ENCODE results near the gene PADI4.

The PADI4 gene

DNA sequence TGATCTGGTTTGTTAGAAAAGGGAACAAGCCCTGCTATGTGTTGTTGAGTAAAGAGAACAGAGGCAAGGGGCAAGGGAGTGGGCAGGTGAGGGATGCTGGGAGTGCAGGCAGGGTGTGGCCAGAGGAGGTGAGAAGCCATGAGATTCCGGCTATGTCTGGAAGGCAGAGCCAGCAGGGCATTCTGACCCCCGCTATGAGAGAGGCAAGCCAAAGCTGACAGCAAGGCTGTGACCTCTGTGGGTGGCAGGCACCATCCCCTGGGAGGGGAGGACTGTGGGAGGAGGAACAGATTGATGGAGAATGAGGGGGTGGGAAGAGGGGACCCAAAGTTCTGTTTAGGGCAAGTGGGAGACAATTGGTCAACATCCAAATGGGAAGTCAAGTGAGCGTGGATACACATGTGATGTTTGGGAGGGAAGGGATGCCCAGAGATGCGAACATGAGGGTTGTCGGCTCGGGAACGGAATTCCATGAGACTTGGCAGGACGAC is 44.5 kb downstream of the PADI4 start:
- DNase-seq: no peak

DNA sequence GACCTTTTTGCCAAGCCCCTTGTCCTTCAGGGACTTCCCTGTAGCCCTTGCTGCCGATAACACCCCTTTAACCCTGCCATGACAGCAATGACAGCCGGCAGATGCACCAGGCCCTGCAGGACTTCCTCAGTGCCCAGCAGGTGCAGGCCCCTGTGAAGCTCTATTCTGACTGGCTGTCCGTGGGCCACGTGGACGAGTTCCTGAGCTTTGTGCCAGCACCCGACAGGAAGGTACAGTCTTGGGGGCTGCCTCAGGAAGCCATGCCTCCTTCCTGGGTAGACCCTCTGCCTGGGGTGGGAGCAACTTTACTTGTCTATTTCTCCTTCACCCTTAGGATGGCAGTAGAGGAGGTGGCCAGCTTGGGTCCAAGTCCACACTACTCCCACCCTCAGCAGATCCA is 47.9 kb downstream of the PADI4 start:
- DNase-seq: no peak

DNA sequence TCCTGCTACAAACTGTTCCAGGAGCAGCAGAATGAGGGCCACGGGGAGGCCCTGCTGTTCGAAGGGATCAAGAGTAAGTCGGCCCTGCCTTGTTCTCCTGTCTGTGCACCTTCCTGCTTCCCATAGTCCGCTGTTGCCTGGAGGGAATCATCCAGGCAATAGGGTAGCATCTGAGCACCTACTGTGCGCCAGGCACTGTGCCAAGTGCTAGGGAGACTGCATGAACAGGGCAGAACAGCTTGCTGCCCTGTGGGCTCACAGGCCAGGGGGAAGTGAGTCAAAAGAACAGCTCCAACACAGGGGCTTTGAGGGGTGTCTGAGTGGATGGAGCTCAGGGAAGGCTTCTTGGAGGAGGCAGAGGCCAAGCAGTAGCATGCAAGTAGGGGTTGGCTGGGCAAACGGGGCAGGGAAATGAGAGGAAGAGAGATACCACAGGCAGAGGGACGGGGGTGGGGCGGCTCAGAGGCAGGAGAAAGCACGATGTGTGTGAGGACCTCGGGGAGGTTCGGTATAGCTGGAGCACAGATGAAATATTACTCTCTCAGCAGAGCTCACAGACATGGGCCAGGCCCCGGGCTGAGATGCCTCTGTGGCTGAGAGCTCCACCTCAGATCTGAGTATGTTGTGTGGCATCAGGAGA is 48.5 kb downstream of the PADI4 start:
- no peak for DNase-seq

DNA sequence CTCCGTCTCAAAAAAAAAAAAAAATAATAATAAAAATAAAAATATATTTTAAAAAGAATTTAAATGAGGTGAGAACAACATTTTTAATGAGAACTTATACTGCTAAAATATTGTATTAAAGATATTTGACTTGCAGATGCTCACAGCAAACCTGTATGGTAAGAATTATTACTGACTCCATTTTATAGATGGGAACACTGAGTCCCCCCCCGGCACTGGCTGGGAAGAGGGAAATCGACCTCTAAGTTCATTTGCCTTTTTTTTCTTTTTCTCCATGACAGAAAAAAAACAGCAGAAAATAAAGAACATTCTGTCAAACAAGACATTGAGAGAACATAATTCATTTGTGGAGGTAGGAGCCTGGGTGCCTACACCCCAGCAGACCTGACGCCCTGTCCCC is 50.6 kb downstream of the PADI4 start:
- DNase-seq: no peak

DNA sequence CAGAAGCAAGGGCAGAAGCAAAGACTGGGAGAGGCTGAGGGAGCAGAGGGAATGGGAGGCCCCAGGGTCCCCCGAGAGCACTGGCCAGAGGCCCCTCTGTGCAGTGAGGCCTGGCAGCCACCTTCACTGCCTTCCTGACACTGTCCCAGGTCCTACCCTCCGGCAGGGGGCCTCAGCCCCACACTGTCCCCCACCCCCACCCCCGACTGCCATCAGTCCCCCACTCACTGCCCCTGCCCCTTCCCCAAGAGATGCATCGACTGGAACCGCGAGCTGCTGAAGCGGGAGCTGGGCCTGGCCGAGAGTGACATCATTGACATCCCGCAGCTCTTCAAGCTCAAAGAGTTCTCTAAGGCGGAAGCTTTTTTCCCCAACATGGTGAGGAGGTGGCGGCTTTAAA is 51.0 kb downstream of the PADI4 start:
- DNase-seq: no peak

DNA sequence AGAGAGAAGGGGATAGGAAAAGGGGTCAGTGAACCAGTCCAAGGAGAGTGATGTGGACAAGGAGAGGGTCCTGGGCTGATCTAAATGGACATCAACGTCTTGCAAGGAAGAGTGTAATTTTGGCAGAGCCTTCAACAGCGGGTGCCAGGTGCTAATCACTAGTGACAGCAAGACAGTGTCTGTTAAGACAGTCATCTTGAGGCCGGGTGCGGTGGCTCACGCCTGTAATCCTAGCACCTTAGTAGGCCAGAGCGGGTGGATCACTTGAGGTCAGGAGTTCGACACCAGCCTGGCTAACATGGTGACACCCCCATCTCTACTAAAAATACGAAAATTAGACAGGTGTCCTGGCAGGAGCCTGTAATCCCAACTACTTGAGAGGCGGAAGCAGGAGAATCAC is 51.8 kb downstream of the PADI4 start:
- no peak for DNase-seq

DNA sequence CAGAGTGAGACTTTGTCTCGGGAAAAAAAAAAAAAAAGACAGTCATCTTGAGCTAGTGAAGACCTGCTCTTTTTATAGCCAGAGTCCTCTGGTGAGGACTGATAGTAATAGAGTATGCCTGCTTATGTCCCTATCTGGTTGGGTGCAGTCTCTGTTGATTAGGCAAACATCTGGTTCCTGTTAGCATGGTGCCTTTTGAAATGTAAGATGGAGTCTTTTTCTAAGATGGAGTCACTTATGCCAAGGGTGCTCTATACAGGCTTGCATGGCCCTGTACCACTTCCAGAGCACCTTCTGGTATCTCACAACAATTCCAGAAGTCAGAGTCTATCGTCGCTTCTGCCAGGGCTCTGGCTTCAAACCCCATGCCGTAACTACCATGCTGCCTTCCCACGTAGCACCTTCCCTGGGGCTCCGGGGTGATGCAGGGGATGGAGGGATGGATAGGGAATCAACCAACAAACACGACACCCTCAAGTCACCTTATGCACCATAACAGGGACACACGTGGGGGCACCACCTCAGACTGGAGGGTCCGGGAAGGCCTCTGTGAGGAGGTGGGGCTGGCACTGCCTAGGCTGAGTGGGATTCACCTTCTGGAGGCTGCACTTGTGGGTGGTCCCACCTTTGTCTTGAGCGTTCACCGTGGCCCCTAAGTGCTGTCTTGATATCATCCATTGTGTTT is 52.4 kb downstream of the PADI4 start:
- DNase-seq: no peak

DNA sequence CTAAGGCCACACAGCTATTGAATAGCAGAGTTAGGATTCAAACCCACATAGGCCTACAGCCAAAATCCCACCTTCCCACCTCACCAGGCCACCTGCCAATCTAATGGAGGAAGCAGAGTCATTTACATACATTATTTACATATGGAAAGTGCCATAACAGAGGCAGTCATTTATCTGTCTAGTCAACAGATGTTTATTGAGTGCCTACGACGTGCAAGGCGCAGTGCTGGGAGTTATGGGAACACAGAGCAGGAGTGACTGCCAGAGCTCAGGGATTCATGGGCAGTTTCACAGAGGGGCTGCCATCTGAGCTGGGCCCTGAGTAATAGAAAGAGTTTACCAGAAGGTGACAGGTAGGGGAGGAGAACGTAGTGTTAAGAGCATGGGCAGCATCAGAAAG is 53.7 kb downstream of the PADI4 start:
- DNase-seq: no peak

DNA sequence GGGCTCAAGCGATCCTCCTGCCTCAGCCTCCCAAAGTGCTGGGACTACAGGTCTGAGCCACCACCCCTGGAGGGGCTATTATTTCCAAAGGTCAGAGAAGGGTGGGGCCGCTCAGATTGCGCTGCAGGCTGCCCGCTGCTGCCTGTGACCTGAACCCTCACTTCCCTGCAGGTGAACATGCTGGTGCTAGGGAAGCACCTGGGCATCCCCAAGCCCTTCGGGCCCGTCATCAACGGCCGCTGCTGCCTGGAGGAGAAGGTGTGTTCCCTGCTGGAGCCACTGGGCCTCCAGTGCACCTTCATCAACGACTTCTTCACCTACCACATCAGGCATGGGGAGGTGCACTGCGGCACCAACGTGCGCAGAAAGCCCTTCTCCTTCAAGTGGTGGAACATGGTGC is 55.4 kb downstream of the PADI4 start:
- DNase-seq: no peak

DNA sequence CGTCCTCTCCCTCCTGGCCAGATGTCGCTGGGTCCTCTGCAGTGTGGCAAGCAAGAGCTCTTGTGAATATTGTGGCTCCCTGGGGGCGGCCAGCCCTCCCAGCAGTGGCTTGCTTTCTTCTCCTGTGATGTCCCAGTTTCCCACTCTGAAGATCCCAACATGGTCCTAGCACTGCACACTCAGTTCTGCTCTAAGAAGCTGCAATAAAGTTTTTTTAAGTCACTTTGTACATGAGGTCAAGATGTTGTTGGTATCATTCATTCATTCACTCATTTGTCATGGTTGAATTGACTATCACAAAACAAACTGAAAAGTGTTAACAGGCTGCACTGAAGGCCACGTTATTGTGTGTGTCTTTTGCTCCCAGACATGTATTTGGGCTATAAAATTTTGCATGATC is 55.8 kb downstream of the PADI4 start:
- no peak for DNase-seq

DNA sequence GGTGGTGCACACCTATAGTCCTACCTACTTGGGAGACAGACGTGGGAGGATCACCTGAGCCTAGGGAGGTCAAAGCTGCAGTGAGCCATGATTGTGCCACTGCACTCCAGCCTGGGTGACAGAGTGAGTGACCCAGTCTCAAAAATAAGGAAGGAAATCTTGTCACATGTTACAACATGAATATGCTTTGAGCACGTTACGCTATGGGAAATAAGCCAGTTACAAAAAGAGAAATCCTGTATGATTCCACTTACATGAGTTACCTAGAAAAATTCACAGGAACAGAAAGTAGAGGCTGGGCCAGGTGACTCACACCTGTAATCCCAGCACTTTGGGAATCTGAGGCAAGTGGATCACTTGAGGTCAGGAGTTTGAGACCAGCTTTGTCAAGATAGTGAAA is 57.3 kb downstream of the PADI4 start:
- no peak for DNase-seq

DNA sequence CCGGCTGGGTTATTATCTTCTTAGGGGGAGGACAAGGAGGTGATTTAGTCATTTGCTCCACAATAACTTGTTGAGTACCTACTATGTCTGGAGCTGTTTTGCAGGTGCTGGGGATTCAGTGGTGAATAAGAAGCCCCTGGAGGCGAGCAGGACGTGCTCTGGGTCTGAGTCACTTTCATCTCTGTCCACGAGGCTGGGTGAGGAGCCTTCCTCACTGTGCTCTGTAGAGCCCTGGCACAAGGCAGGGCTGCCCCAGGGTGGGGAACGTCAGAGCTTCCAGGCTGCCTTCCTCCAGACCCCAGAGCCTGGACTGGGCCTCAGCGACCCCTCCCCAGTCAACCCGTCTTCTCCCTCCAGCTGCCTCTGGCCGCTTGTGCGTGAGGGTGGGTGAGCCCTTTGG is 61.5 kb downstream of the PADI4 start:
- peak; percentile 78 for DNase-seq

DNA sequence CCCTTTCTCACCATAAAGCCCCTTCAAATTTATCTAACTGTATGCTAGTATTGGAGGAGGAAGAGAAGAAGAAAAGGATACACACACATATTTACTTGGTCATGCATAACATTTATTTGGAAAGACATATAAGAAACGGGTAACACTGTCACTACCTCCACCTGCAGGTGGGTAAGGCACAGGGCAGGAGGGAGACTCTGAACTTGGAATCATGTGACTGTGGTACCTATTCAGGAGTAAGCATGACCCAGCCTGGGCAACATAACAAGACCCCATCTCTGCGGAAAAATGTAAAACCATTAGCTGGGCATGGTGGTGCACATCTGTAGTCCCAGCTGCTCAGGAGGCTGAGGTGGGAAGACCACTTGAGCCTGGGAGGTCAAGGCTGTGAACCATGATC is 62.6 kb downstream of the PADI4 start:
- DNase-seq: no peak

DNA sequence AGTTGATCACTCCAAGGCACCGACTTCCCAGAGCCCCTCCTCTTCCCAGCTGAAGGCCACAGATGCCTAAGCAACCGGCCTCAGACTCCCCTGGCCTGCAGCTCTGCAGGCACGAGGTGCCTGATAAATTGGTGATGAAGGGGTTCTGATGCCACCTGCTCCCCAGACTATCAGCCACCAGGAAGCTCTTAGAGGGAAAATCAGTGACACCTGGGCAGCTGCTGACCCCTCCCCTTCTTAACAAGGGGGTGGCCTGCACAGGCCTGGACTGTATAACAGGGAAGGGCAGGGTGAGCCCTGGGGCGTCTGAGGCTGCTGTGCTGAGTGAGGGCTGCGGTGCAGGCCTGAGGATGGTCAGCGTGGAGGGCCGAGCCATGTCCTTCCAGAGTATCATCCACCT is 63.9 kb downstream of the PADI4 start, which contains the start of gene PADI6:
TSS of gene PADI6 (plus strand) at position 301 of the 400 bp plus-strand sequence. CDS start at position 351, 50 bp downstream.
- no peak for DNase-seq

DNA sequence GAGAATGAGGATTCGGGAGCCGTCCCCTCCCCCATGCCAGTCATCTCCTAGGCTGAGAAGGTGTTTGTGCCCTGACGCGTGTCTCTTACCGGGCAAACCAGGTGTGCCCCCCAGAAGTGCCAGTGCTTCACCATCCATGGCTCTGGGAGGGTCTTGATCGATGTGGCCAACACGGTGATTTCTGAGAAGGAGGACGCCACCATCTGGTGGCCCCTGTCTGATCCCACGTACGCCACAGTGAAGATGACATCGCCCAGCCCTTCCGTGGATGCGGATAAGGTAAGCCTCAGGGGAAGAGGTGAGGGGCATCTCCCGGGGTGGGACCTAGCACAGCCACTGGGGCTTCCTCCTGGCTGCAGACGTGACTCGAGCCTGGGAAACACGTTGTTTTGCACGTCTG is 65.0 kb downstream of the PADI4 start:
- no peak for DNase-seq

DNA sequence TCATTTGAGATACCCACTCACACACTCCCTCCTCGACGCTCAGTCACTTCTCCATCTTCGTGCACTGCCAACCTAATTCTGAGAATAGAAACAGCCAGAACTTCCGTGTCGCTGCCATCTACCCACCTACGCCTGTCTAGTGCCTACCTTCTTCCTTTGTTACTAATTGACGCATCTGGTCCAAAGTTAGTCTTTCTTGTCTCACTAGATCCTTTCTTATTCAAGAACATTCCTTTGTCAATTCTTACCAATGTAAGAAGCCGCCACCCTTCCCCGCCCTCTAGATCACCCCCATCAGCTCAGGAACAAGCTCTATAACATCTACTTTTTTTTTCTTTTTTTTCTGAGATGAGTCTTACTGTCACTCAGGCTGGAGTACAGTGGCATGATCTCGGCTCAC is 67.7 kb downstream of the PADI4 start:
- DNase-seq: no peak

DNA sequence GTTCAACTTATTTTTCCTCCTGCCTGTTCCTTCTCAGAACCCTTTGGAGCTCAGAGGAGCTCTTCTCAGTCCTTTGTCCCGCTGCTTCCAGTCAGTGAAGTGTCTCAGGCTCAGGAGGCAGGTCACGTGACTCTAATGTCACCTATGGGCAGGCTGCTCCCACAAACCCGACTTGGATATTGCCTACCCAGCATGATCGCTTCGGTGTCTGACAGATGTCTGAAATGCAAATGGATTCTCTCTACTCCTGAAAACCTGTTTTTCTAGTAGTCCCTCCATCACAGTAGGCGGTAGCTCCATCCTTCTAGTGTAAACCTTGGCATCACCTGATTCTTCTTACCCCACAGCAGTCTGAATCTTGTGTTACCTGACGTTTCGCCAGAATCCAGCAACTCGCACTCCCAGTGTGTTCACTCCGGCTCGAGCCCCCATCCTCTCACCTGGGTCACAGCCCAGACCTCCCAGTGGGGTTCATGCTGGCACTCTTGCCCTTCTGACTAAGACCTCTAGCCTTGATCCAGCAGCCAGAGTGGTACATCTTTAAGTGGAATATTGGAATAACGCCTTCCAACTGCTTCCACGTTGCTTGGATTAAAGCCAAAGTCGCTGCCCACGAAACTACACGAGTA is 69.4 kb downstream of the PADI4 start:
- DNase-seq: no peak

DNA sequence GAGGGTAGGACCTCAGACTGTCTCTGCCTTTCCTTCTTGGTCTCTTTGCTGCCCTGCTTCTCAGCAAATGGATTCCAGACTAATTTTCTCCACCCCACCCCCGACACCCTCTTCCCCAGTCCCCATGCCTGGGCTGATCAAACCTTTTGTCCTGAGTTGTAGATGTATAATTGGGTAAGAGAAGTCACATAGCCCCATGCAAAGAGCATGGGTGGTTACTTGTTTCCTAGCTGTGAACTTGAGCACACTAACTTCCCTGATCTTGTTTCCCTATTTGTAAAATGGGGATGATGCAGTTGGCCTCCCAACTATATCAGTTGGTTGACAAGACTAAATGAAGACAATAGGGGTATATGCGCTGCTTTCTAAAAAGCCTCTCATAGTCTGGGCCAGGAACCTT is 73.2 kb downstream of the PADI4 start:
- no peak for DNase-seq

DNA sequence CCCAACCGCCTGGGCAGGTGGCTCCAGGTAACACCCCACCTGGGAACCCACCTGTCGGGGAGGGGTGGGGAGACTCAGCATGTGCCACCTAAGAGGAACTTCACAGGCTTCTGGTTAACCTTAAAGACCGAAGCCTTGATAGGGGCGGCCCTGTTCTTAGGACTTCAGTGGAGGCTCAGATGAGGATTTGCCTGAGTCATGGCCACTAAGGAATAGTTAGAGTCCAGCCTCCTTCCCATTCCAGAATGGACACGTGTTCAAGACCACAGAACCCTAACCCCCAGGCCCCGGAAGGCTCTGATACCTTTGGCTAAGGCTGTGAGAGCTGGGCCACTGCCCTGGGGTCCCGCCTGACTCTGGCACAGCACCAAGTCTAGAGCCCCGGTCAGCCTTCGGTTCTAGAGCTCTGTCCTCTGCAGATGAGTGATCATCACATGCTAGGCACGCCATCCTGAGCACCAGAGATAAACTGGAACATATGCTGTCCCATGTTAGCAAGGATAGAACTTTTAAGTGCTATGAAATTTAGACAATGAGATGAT is 84.3 kb downstream of the PADI4 start:
- DNase-seq: no peak

DNA sequence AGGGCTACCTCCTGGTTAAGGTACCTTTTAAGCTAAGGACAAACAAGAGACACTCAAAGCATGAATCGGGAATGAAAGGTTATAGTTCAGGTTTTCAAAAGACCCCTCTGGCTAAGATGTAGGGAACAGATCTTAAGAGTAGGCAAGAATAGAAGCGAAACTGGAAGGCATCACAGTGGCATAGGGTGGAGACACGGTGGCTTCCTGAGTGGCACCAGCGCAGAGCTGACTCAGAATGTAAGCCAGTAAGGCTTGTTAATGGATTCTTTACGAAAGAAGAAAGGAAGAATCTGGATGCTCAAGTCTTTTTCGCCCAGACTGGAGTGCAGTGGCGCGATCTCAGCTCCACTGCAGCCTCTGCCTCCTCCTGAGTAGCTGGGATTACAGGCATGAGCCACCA is 85.2 kb downstream of the PADI4 start:
- no peak for DNase-seq

DNA sequence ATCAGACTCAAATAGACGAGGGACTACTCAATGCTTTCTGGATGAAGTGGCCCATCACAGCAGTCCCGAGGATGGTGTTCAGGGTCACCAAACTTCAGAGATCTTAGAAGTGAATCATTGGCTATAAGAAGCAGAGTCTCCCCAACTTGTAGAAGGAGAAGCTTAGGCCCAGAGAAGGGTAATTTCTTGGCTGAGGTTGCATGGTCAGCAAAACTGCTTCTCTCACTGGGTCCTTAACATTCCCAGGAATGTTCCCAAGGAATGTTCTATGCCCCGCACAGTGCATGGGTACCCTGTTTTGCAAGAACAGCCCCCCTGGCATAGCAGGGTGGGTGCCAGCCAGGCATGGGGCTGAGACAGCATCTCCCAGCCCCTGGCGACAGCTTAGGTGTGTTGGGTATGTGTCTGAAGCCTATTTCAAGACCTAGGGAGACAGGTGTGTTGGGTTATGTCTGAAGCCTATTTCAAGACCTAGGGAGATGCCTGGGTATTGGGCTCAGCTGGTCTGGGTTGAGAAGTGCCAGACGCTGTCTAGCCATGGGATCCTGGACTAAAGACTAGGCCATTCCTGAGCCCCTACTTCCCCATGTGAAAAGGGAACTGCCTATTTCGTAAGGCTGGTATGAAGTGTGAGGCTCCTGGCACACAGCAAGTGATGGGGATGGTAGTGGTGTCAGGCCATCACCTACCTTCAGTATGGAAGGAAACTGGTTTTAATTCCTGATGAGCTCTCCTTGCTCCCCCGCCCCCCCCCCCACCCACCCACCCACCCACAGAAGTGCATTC is 90.1 kb downstream of the PADI4 start:
- no peak for DNase-seq

DNA sequence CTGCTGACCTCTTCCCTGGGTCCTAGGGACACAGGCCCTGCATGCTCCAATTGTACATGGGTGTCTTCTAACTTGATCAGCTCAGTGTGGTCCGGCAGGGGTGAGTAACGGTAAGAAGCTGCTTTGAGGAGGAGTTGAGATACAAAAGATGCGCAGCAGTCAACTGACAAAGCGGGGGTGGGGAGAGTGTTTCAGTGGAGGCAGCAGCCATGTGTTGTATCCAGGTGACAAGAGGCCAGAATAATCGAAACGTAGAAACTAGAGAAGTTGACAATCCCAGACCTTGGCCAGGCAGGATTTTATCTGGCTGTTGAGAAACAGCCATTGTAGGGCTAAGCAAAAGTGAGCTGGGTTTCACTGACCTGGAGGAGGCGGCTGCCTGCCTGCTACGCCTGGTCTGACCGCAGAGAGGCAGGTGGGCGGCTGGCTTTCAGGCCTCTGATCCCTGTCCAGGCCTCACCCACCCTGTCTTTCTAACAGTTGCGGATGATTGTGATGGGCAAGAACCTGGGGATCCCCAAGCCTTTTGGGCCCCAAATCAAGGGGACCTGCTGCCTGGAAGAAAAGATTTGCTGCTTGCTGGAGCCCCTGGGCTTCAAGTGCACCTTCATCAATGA is 92.8 kb downstream of the PADI4 start:
- DNase-seq: no peak

DNA sequence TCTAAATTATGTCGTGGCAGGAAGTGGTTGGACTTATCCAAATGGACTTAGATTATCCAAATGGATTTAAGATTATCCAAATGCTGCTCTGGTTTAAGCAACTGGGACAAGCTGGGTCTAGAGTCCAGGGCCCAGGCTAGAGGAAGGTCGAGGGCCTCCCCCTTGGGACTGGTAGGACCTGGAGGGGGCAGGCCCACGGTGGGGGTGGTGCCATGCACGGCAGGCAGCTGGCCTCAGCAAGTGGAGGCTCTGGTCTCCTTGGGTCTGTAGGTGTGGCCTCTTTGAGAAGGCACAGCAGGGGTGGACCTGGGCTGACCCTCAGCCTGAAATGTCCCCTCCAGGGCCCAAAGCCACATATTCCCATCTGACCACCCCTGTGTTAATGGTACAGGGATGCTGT is 93.8 kb downstream of the PADI4 start:
- DNase-seq: no peak
